AG09309 (cell line): ENCODE results near the gene COQ2.

Experiments
- DNase-seq: peaks from one replicate; pipeline ENCODE4 v3.0.0-alpha.2; 2010; ENCODE audit warnings: low read depth
- H3K4me3 ChIP-seq: 2 replicates; pipeline ENCODE4 v1.5.1; 2011; ENCODE audit warnings: mild to moderate bottlenecking, low read depth, low read length, moderate library complexity; ENCODE audit not compliant: control insufficient read depth
- CTCF ChIP-seq: IDR thresholded peaks from 2 replicates; pipeline ENCODE4 v1.5.1; 2011; ENCODE audit warnings: mild to moderate bottlenecking, low read depth, low read length, inconsistent platforms; ENCODE audit not compliant: insufficient read depth, control insufficient read depth; ENCODE audit errors: missing control alignments

The COQ2 gene

GRCh38 chr4:83320548-83320947 is 36.0 kb upstream of the COQ2 start:
- TF ChIP-seq CTCF, result no peak
- DNase-seq, result no peak
- no peak overlapping the region for H3K4me3 ChIP-seq

- DNase-seq, result no peak
- no peak for TF ChIP-seq CTCF
- no peak overlapping the region for H3K4me3 ChIP-seq
These were observed 34.1 kb upstream of the COQ2 start for GRCh38 chr4:83318666-83319065.

- no peak for TF ChIP-seq CTCF
- H3K4me3 ChIP-seq, result no peak overlapping the region
- DNase-seq, result no peak
These were observed 33.1 kb upstream of the COQ2 start for GRCh38 chr4:83317671-83318070.

GRCh38 chr4:83316459-83317165 is 32.0 kb upstream of the COQ2 start:
- no peak for DNase-seq

GRCh38 chr4:83315341-83315870 is 30.8 kb upstream of the COQ2 start:
- DNase-seq, result no peak
- H3K4me3 ChIP-seq, result no peak overlapping the region
- no peak for TF ChIP-seq CTCF

More at GRCh38 chr4:83316459-83317165, 32.0 kb upstream of the COQ2 start:
- no peak overlapping the region for H3K4me3 ChIP-seq
- no peak for TF ChIP-seq CTCF

GRCh38 chr4:83308672-83309071 is 24.1 kb upstream of the COQ2 start:
- no peak for DNase-seq
- TF ChIP-seq CTCF, result no peak
- H3K4me3 ChIP-seq, result no peak overlapping the region

GRCh38 chr4:83307920-83308319 is 23.3 kb upstream of the COQ2 start:
- TF ChIP-seq CTCF, result no peak
- no peak for DNase-seq
- H3K4me3 ChIP-seq, result no peak overlapping the region
